Chondrocyte (in vitro differentiated cells): ENCODE results near the gene TMEM218. TPM values are rescaled to one million over a fixed set of nuclear protein-coding genes. Genes with fewer than 3 reads are reported as not detected.

Source experiments
- DNase-seq: peaks from one replicate; pipeline ENCODE4 v3.0.0; 2021; ENCODE audit warnings: mixed read lengths, low spot score
- H3K27ac Mint-ChIP-seq: one replicate; pipeline ENCODE4 v1.8.0; 2021; ENCODE audit warnings: mild to moderate bottlenecking, moderate library complexity, mixed read lengths; ENCODE audit not compliant: unreplicated experiment
- H3K27me3 Mint-ChIP-seq: 2 replicates; pipeline ENCODE4 v1.8.0; 2021; ENCODE audit warnings: low read depth, mixed read lengths
- H3K36me3 Mint-ChIP-seq: 2 replicates; pipeline ENCODE4 v1.8.0; 2021; ENCODE audit warnings: low read depth, mixed read lengths
- H3K4me1 Mint-ChIP-seq: 2 replicates; pipeline ENCODE4 v1.8.0; 2021; ENCODE audit warnings: low read depth, mild to moderate bottlenecking, mixed read lengths
- H3K4me3 Mint-ChIP-seq: one replicate; pipeline ENCODE4 v1.8.0; 2021; ENCODE audit warnings: mild to moderate bottlenecking, moderate library complexity, mixed read lengths; ENCODE audit not compliant: unreplicated experiment
- H3K9me3 Mint-ChIP-seq: 2 replicates; pipeline ENCODE4 v1.8.0; 2021; ENCODE audit warnings: low read depth, mixed read lengths
- CTCF ChIP-seq: fragments of 200-600 bp; sonication (generic); IDR thresholded peaks from 2 replicates; pipeline ENCODE4 v1.5.0; 2021; ENCODE audit warnings: antibody characterized with exemption, mild to moderate bottlenecking, moderate library complexity
- total RNA-seq: library from RNA; stranded (reverse); gene quantifications from 3 replicates; pipeline ENCODE4 v1.2.1, GENCODE V29; 2021

The TMEM218 gene
- total RNA-seq, 1 donor from 2014 or later: 12.0 TPM

- H3K9me3 Mint-ChIP-seq: no peaks in the 10 kb centered on the region
- H3K27me3 Mint-ChIP-seq: peaks cover 2% of the 10 kb centered on the region
- no peak overlapping the region for H3K27ac Mint-ChIP-seq
- H3K4me3 Mint-ChIP-seq: no peak overlapping the region
- DNase-seq: no peak
- H3K36me3 Mint-ChIP-seq: no peaks in the 10 kb centered on the region
- TF ChIP-seq CTCF: no peak
- peaks cover 10% of the 10 kb centered on the region for H3K4me1 Mint-ChIP-seq
Observed at GRCh38 chr11:125079878-125080530, 31.4 kb downstream of the TMEM218 start.

GRCh38 chr11:125079151-125079877, 32.1 kb downstream of the TMEM218 start:
- Mint-ChIP-seq H3K27ac (no peak overlapping the region), H3K9me3 (no peaks in the 10 kb centered on the region), H3K36me3 (no peaks in the 10 kb centered on the region), H3K4me3 (no peak overlapping the region), H3K27me3 (peaks cover 2% of the 10 kb centered on the region), H3K4me1 (peaks cover 10% of the 10 kb centered on the region)
- no peak for TF ChIP-seq CTCF
- DNase-seq: no peak

GRCh38 chr11:125078516-125079140, 32.8 kb downstream of the TMEM218 start:
- Mint-ChIP-seq H3K27ac (no peak overlapping the region), H3K36me3 (no peaks in the 10 kb centered on the region), H3K4me1 (peaks cover 10% of the 10 kb centered on the region), H3K4me3 (no peak overlapping the region), H3K9me3 (no peaks in the 10 kb centered on the region), H3K27me3 (peaks cover 2% of the 10 kb centered on the region)
- DNase-seq: no peak
- no peak for TF ChIP-seq CTCF

- Mint-ChIP-seq H3K4me1 (peaks cover 5% of the 10 kb centered on the region), H3K36me3 (no peaks in the 10 kb centered on the region), H3K4me3 (no peak overlapping the region), H3K27me3 (peaks cover 2% of the 10 kb centered on the region), H3K9me3 (no peaks in the 10 kb centered on the region), H3K27ac (no peak overlapping the region)
- no peak for DNase-seq
- no peak for TF ChIP-seq CTCF
Observed at GRCh38 chr11:125078016-125078415, 33.4 kb downstream of the TMEM218 start.

- Mint-ChIP-seq H3K9me3 (no peaks in the 10 kb centered on the region), H3K36me3 (no peaks in the 10 kb centered on the region), H3K27me3 (peaks cover 2% of the 10 kb centered on the region), H3K27ac (no peak overlapping the region), H3K4me3 (no peak overlapping the region), H3K4me1 (peaks cover 2% of the 10 kb centered on the region)
- TF ChIP-seq CTCF: no peak
- DNase-seq: no peak
Observed at GRCh38 chr11:125076378-125076945, 35.0 kb downstream of the TMEM218 start.
